Putamen (tissue), 1 donor: ENCODE measurements around the gene TMEM72.

Experiments used
- DNase-seq: peaks from one replicate; pipeline ENCODE4 v3.0.0-alpha.2; 2016; ENCODE audit warnings: low spot score

The TMEM72 gene

DNA sequence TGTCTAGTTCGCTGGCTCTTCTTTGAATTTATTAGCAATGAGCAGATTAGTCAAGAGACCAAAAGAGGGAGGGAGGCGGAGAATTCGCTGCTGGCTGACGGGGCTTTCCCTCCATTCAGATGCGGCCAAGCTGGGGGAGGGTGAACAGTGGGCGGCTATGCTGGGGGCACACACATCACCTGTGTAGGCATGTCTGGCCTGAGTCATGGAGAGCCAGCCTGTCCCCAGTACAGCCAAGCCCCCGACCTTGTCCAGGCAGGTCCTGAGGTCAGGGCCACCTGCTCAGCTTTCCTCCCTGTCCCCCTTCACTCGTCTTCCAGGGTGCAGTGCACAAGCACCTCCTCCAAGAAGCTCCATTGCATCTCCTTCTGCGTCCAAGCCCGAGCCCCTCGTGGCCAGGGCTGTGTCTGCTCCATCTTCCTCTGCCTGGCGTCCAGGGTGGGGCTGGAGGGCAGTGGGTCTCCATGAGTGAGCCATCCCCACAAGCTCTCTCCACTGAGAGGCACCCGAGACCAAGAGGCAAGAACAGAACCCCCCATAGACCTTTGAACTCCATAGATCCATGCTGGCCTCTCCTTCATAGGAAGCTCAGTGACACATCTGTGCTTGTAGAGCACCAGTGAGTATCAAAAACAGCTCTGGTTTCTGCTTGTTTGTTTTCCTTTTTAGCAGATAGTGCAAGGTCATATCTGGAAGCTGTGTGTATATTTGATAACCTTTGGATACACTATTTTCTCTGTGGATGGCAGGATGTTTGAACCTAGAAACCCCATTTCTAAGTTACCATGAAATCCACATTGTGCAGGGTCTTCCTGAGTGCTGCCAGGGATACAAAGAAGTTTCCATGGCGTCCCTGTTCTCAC is 69.4 kb downstream of the TMEM72 start:
- DNase-seq = no peak

DNA sequence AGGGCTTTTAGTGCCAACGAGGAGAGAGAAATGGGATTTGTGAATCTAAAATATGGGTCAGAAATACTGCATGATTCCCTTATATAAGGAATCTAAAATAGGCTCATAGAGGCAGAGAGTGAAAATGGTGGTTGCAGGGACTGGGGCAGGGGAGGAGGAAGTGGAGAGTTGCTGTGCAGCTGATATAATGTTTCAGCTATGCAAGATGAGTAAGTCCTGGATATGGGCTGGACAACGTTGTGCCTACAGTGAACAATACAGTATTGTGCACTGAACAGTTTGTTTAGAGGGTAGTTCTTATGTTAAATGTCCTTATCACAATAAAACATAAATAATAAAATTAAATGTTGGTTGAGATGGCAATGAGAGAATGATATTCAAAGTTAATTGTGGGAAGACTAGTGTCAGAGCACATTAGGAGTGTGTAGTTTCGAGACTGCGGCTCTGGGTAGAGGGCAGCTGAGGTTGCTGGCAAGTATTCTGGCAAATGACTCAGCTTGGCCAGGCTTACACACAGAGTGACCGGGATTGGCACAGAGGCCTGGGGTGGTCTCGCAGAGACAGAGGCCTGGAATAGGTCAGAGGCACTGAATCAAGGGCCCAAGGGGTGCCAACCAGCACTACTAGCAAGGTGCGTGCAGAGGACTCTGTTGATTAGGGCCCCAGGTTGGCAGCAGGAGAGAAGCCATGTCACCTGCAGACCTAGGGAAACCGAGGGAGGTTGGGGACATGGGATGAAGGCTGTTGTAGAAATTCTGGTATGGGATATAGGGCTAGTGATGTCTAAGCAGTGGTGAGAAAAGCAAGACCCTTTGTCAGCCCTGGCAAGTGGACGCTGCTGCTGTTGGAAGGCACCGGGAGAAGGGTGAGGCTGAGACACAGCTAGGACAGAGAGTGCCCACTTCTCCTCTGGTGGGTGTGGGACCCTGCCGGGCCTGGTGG is 70.3 kb downstream of the TMEM72 start:
- DNase-seq = no peak

DNA sequence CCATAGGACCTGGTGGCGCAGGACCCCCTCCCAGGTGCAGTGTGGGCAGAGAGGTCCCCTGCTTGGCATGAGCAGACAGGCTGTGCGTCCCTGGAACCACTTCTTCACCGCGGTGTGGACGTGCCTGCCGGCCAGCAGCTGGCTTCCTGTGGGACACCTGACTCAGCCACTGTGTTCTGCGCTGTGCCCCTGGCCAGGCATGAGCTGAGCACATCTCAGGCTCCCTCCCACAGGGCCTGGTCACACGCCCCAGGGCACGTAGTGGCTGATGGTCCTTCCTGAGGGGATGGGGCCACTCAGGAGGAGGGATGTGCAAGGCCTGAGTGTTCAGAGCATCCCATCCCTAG is 71.0 kb downstream of the TMEM72 start:
- DNase-seq = no peak

DNA sequence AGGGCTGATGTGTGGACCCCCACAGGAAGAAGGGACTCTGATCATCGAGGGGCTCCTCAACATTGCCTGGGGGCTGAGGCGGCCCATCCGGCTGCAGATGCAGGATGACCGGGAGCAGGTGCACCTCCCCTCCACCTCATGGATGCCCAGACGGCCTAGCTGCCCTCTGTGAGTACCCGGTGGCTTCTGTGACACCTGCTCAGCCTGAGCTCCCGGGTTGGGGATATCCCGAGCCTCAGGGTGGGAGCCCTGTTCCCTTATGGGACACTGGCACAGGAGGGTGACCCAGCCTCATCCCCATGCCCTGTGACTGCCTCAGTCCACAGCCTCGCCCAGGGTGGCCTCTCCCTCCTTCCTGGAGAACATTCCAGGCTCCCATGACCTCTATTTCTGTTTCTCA is 71.4 kb downstream of the TMEM72 start:
- no peak for DNase-seq

DNA sequence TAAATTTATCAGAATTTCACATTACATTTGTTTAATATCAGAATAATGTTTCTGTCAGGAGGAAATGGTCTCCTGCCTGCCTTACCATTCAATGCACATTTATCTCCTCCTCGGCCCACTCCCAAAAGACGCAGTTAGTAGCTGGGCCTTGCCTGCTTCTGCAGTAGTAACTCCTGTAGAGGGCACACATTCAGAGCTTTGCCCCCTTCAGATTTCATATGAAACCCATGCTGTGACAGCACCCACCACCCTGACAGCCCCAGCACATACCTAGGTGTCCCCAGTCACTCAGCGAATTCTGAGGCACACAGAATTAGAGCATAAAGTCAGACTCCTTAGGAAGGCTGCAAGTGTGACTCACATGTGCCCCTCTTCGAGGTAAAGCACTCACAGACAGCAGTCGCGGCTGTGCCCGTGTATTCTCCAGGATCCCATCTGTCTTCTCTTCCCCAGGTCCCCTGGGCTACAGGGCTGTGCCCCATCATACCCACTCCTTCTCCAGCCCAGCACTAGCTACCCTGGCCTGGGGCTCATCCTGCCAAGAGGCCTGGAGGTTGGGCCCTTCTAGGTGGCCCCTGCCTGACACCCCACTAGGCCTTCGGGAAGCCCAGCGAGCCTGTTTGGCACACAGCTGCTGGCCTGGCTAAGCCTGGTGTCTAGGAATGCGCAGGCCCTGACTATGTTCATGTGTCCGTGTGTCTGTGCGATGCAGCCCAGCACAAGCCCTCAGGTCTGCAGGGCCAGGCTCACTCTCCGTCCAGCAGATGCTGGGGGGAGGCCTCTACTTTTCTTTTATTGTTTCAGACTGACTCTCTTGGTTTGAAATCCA is 72.1 kb downstream of the TMEM72 start:
- no peak for DNase-seq

DNA sequence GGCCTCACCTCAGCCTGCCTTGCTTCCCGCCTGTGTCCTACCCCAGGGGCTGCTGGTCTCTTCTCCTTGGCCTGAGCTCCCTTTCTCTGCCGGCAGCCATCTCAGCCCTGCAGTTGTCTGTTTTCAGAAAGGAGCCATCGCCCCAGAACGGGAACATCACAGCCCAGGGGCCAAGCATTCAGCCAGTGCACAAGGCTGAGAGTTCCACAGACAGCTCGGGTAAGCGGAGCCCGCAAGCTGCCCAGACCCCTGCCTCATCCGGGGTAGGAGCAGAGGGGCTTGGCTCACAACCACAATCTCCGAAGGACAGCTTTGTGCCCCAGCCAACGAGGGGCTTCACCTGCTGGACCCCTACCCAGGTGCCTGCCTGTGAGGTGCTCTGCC is 72.8 kb downstream of the TMEM72 start:
- no peak for DNase-seq

DNA sequence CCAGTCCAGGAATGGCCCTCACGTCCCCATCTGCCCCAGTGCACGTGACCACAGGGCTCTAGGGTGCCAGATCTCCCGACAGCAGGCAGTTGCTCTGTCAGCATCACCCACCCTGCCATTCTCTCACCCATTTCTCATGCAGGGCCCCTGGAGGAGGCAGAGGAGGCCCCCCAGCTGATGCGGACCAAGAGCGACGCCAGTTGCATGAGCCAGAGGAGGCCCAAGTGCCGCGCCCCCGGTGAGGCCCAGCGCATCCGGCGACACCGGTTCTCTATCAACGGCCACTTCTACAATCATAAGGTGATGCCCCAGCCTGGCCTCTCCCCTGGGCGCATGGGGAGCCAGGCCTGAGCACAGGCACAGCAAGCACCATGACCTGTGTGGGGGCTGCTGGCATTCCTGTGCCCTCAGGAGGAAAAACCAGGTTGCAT is 73.5 kb downstream of the TMEM72 start:
- DNase-seq = no peak

DNA sequence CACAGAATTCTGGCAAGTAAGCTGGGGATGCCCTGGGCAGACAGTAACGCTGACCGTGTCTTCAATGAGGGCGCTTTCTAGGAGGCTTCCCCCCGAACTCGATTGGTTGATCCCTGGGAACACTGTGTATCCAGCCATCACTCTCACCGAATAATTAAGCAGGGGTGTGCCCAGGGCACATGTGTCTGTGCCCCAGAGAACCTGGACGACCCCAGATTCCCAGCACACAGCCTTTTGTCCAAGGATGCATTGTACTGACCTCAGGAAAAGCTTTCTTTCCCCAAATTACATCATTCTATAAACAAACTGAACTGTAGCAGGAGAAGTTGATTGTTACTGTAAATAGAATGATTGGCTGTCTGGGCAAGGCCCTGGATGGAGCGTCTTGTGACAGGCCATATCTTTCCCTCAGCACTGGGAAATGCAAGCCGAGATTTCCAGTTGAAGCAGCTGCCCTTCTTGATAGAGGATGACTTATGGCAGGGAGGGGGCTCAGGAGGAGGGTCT is 74.1 kb downstream of the TMEM72 start:
- DNase-seq = no peak

DNA sequence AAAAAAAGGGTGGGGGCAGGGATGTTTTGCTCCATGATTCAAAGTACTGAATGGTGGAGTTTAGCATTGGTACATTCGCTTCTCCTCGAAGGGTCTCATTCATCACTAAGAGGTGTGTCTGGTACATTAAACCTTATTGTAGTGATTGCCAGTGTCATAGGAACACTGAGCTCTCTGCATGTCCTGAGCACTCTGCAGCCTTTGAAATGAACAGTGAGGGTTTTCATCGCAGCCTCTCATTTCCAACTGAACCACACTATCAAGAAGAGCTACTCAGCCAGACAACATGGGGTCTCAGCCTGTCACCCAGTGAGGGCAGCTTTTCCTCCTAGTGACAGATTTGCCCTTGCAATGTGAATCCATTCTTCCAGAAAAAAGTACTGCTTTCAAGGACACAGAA is 75.0 kb downstream of the TMEM72 start:
- no peak for DNase-seq
